ENCODE measurements around the gene SLC13A1.
"Not testable (repeated sequence)": the region's sequence is repeated elsewhere in the genome, so short reads cannot be mapped to it uniquely, and the experiment has no call there.

The SLC13A1 gene

GRCh38 chr7:123133924-123134323, 65.8 kb downstream of the SLC13A1 start:
- H3K4me3 ChIP-seq: no peak overlapping the region
- H3K27ac ChIP-seq: no peak overlapping the region

GRCh38 chr7:123131961-123132360, 67.8 kb downstream of the SLC13A1 start:
- Histone ChIP-seq H3K27ac (no peak overlapping the region), H3K4me3 (no peak overlapping the region)

GRCh38 chr7:123131556-123131955, 68.2 kb downstream of the SLC13A1 start:
- Histone ChIP-seq H3K27ac (no peak overlapping the region), H3K4me3 (no peak overlapping the region)

GRCh38 chr7:123131140-123131539, 68.6 kb downstream of the SLC13A1 start:
- Histone ChIP-seq H3K4me3 (no peak overlapping the region), H3K27ac (no peak overlapping the region)

- no peak overlapping the region for H3K4me3 ChIP-seq
Observed at GRCh38 chr7:123126691-123127090, 73.1 kb downstream of the SLC13A1 start.

GRCh38 chr7:123126171-123126570, 73.6 kb downstream of the SLC13A1 start:
- H3K4me3 ChIP-seq: no peak overlapping the region
- no peak overlapping the region for H3K27ac ChIP-seq

More at GRCh38 chr7:123126691-123127090, 73.1 kb downstream of the SLC13A1 start:
- no peak overlapping the region for H3K27ac ChIP-seq

GRCh38 chr7:123125231-123125630, 74.5 kb downstream of the SLC13A1 start:
- Histone ChIP-seq H3K27ac (no peak overlapping the region), H3K4me3 (no peak overlapping the region)

- no peak overlapping the region for H3K4me3 ChIP-seq
- H3K27ac ChIP-seq: no peak overlapping the region
Observed at GRCh38 chr7:123122916-123123315, 76.9 kb downstream of the SLC13A1 start.

- no peak overlapping the region for H3K27ac ChIP-seq
- no peak overlapping the region for H3K4me3 ChIP-seq
Observed at GRCh38 chr7:123120286-123120685, 79.5 kb downstream of the SLC13A1 start.

- H3K4me3 ChIP-seq: no peak overlapping the region
- no peak overlapping the region for H3K27ac ChIP-seq
Observed at GRCh38 chr7:123115331-123115730, 84.4 kb downstream of the SLC13A1 start.

GRCh38 chr7:123114288-123114687, 85.5 kb downstream of the SLC13A1 start:
- no peak overlapping the region for H3K27ac ChIP-seq
- no peak overlapping the region for H3K4me3 ChIP-seq

- Histone ChIP-seq H3K4me3 (no peak overlapping the region), H3K27ac (no peak overlapping the region)
Observed at GRCh38 chr7:123112833-123113232, 86.9 kb downstream of the SLC13A1 start.

GRCh38 chr7:123099712-123100111, 100.1 kb downstream of the SLC13A1 start:
- H3K4me3 ChIP-seq: no peak overlapping the region
- H3K27ac ChIP-seq: no peak overlapping the region

- no peak overlapping the region for H3K4me3 ChIP-seq
- no peak overlapping the region for H3K27ac ChIP-seq
Observed at GRCh38 chr7:123096976-123097375, 102.8 kb downstream of the SLC13A1 start.

- H3K4me3 ChIP-seq: no peak overlapping the region
Observed at GRCh38 chr7:123096434-123096833, 103.3 kb downstream of the SLC13A1 start.

GRCh38 chr7:123090456-123090855, 109.3 kb downstream of the SLC13A1 start:
- Histone ChIP-seq H3K27ac (no peak overlapping the region), H3K4me3 (no peak overlapping the region)

More at GRCh38 chr7:123096434-123096833, 103.3 kb downstream of the SLC13A1 start:
- no peak overlapping the region for H3K27ac ChIP-seq

- not testable (repeated sequence) for H3K4me3 ChIP-seq, H3K27ac ChIP-seq
Observed at GRCh38 chr7:123086910-123087309, 112.9 kb downstream of the SLC13A1 start.

- H3K27ac ChIP-seq, H3K4me3 ChIP-seq: not testable (repeated sequence)
Observed at GRCh38 chr7:123084861-123085260, 114.9 kb downstream of the SLC13A1 start.

GRCh38 chr7:123079021-123079420, 120.7 kb downstream of the SLC13A1 start:
- H3K27ac ChIP-seq: no peak overlapping the region

GRCh38 chr7:123075838-123076467, 123.8 kb downstream of the SLC13A1 start:
- Histone ChIP-seq H3K4me3 (no peak overlapping the region), H3K27ac (no peak overlapping the region)

More at GRCh38 chr7:123079021-123079420, 120.7 kb downstream of the SLC13A1 start:
- H3K4me3 ChIP-seq: no peak overlapping the region

- Histone ChIP-seq H3K4me3 (no peak overlapping the region), H3K27ac (no peak overlapping the region)
Observed at GRCh38 chr7:123070702-123071286, 129.0 kb downstream of the SLC13A1 start.

GRCh38 chr7:123067814-123068213, 132.0 kb downstream of the SLC13A1 start:
- Histone ChIP-seq H3K4me3 (no peak overlapping the region), H3K27ac (no peak overlapping the region)
